ENCODE results near the gene DNAJC17. TPM values are rescaled to one million over a fixed set of nuclear protein-coding genes. Genes with fewer than 3 reads are reported as not detected.
A peak's percentile ranks its signal among the peaks of the same experiment; 100 is the strongest.

Gene DNAJC17
- total and polyA plus RNA-seq, 12 donors = 9.9 to 62.1 (median 16.2) TPM

GRCh38 chr15:40756938-40757337 lies 50.3 kb downstream of the DNAJC17 start:
- peaks cover 0 to 12% (median 0%) of the 10 kb centered on the region in 9 donors for H3K36me3 ChIP-seq
- 47 to 54% methylated on average over 6 of the region's 6 CpGs for WGBS, 2 donors
- intact Hi-C loops (cut with DNase I) = loop anchor here in 1 of 10 donors (10.0 kb wide), 1 partner anchor 138 kb away; the partner anchor contains the start of gene VPS18

GRCh38 chr15:40755812-40756208 lies 51.5 kb downstream of the DNAJC17 start:
- H3K27me3 ChIP-seq = no peaks in the 10 kb centered on the region

More at GRCh38 chr15:40756938-40757337, 50.3 kb downstream of the DNAJC17 start:
- no peak for DNase-seq
- ATAC-seq = no peak
- Histone ChIP-seq H3K27ac (no peak overlapping the region), H3K27me3 (no peaks in the 10 kb centered on the region), H3K4me3 (no peak overlapping the region), H3K9me3 (no peaks in the 10 kb centered on the region), H3K4me1 (peaks cover 0 to 27% (median 17%) of the 10 kb centered on the region in 9 donors)
- no peak for TF ChIP-seq CTCF (IDR thresholded peaks at IDR 0.05)

GRCh38 chr15:40754883-40755811 lies 52.1 kb downstream of the DNAJC17 start, which contains the start of gene RMDN3:
RMDN3 (minus strand) TSS chr15:40755254; CDS start chr15:40754783, 471 bp downstream.
- Histone ChIP-seq H3K27me3 (no peaks in the 10 kb centered on the region), H3K27ac (peak within 1 kb of the TSS in 9 of 10 donors; percentile 75 to 89 (median 82)), H3K4me1 (peaks cover 0 to 27% (median 17%) of the 10 kb centered on the region in 9 donors), H3K4me3 (peak within 1 kb of the TSS; percentile 74 to 96 (median 90)), H3K36me3 (peaks cover 0 to 30% (median 11%) of the 10 kb centered on the region in 9 donors), H3K9me3 (no peaks in the 10 kb centered on the region)
- intact Hi-C loops (cut with DNase I) = loop anchor here in 3 of 10 donors (1.0 to 10.0 kb wide), 4 partner anchors 52 to 140 kb away; partner anchors contain the start of genes DNAJC17 (in 1 of the 3), RAD51 (in 1 of the 3), VPS18 (in 1 of the 3) and ZFYVE19 (in 1 of the 3)
- WGBS, 2 donors = 1 to 2% methylated on average over 63 to 66 of the region's 66 CpGs
- peak; percentile 98 to 100 (median 98) for ATAC-seq
- peak; percentile 90 to 94 for DNase-seq
- peak in 3 of 9 donors; percentile 19 to 37 (median 21) for TF ChIP-seq CTCF (IDR thresholded peaks at IDR 0.05)

More at GRCh38 chr15:40755812-40756208, 51.5 kb downstream of the DNAJC17 start:
- Histone ChIP-seq H3K9me3 (no peaks in the 10 kb centered on the region), H3K27ac (peak overlapping the region in 9 of 10 donors; percentile 75 to 89 (median 82)), H3K4me3 (peak overlapping the region; percentile 74 to 96 (median 90)), H3K4me1 (peaks cover 0 to 27% (median 17%) of the 10 kb centered on the region in 9 donors), H3K36me3 (peaks cover 0 to 23% (median 8%) of the 10 kb centered on the region in 9 donors)
- TF ChIP-seq CTCF (IDR thresholded peaks at IDR 0.05) = no peak
- DNase-seq (no peak), ATAC-seq (no peak)
- 76 to 78% methylated on average over 10 of the region's 10 CpGs for WGBS, 2 donors
- intact Hi-C loops (cut with DNase I) = loop anchor here in 2 of 10 donors (1.0 to 10.0 kb wide), 3 partner anchors 51 to 139 kb away; partner anchors contain the start of genes DNAJC17 (in 1 of the 2), VPS18 (in 1 of the 2) and ZFYVE19 (in 1 of the 2)

GRCh38 chr15:40754574-40754882 lies 52.7 kb downstream of the DNAJC17 start:
- 1% methylated on average over 22 of the region's 22 CpGs for WGBS, 2 donors
- peak overlapping the region; percentile 74 to 96 (median 90) for H3K4me3 ChIP-seq
- DNase-seq (no peak), ATAC-seq (peak; percentile 9 to 64 (median 43))
- TF ChIP-seq CTCF (IDR thresholded peaks at IDR 0.05) = no peak
- intact Hi-C loops (cut with DNase I) = loop anchor here in 2 of 10 donors (2.0 to 10.0 kb wide), 3 partner anchors 52 to 140 kb away; partner anchors contain the start of genes DNAJC17 (in 1 of the 2), RAD51 (in 1 of the 2), VPS18 (in 1 of the 2) and ZFYVE19 (in 1 of the 2)
- no peaks in the 10 kb centered on the region for H3K9me3 ChIP-seq
- peak overlapping the region in 9 of 10 donors; percentile 75 to 89 (median 82) for H3K27ac ChIP-seq
- peaks cover 0 to 27% (median 17%) of the 10 kb centered on the region in 9 donors for H3K4me1 ChIP-seq
- H3K36me3 ChIP-seq = peaks cover 0 to 36% (median 11%) of the 10 kb centered on the region in 9 donors
- H3K27me3 ChIP-seq = no peaks in the 10 kb centered on the region
